ENCODE results near the gene MACO1. TPM values are rescaled to one million over a fixed set of nuclear protein-coding genes. Genes with fewer than 3 reads are reported as not detected.
A peak's percentile ranks its signal among the peaks of the same experiment; 100 is the strongest.

MACO1 gene
- total RNA-seq, 2 experiments from 2014 or later = 15.8 to 16.3 TPM

- ChIA-PET POLR2A (no interaction called here), CTCF (interaction anchor here (0.6 kb wide), 1 partner anchor 61 kb away, joined by 3 read pairs; no protein-coding TSS in a partner anchor)
- no peak overlapping the region for H3K27ac Mint-ChIP-seq
These were observed 110.7 kb downstream of the MACO1 start for GRCh38 chr1:25541425-25541824.

GRCh38 chr1:25541889-25542658 lies 111.4 kb downstream of the MACO1 start:
- H3K4me1 Mint-ChIP-seq = peaks cover 21% of the 10 kb centered on the region
- CTCF ChIA-PET = interaction anchor here (1.0 kb wide), 1 partner anchor 70 kb away, joined by 4 read pairs; no protein-coding TSS in a partner anchor
- POLR2A ChIA-PET = no interaction called here
- H3K4me3 Mint-ChIP-seq = peak overlapping the region; percentile 61
- no peak for DNase-seq
- peaks cover 8% of the 10 kb centered on the region for H3K27me3 Mint-ChIP-seq
- no peak overlapping the region for H3K27ac Mint-ChIP-seq
- peaks cover 8% of the 10 kb centered on the region for H3K36me3 Mint-ChIP-seq (ENCODE audit: low read depth)
- no peaks in the 10 kb centered on the region for H3K9me3 Mint-ChIP-seq

More at GRCh38 chr1:25541425-25541824, 110.7 kb downstream of the MACO1 start:
- peaks cover 14% of the 10 kb centered on the region for H3K27me3 Mint-ChIP-seq
- DNase-seq = no peak
- peaks cover 5% of the 10 kb centered on the region for H3K36me3 Mint-ChIP-seq (ENCODE audit: low read depth)
- H3K4me3 Mint-ChIP-seq = no peak overlapping the region
- H3K9me3 Mint-ChIP-seq = no peaks in the 10 kb centered on the region
- peaks cover 17% of the 10 kb centered on the region for H3K4me1 Mint-ChIP-seq

- Mint-ChIP-seq H3K4me3 (peak overlapping the region; percentile 61), H3K36me3 (ENCODE audit: low read depth) (peaks cover 8% of the 10 kb centered on the region), H3K27ac (peak overlapping the region; percentile 40), H3K4me1 (peaks cover 26% of the 10 kb centered on the region), H3K27me3 (peaks cover 7% of the 10 kb centered on the region), H3K9me3 (no peaks in the 10 kb centered on the region)
- ChIA-PET POLR2A (interaction anchor here (0.9 to 1.5 kb wide), 6 partner anchors 22 to 362 kb away, joined by 3 to 6 read pairs (median 4); partner anchors contain the start of gene MACO1), CTCF (interaction anchor here (1.0 kb wide), 1 partner anchor 69 kb away, joined by 4 read pairs; no protein-coding TSS in a partner anchor)
- no peak for DNase-seq
These were observed 112.3 kb downstream of the MACO1 start for GRCh38 chr1:25543005-25543424.

- H3K27ac Mint-ChIP-seq = peak within 1 kb of the TSS; percentile 40
- no peaks in the 10 kb centered on the region for H3K9me3 Mint-ChIP-seq
- H3K27me3 Mint-ChIP-seq = peaks cover 6% of the 10 kb centered on the region
- peaks cover 8% of the 10 kb centered on the region for H3K36me3 Mint-ChIP-seq (ENCODE audit: low read depth)
- CTCF ChIA-PET = interaction anchor here (0.6 to 1.0 kb wide), 2 partner anchors 69 to 255 kb away, joined by 3 to 4 read pairs; no protein-coding TSS in a partner anchor
- DNase-seq = peak; percentile 67
- peaks cover 32% of the 10 kb centered on the region for H3K4me1 Mint-ChIP-seq
- POLR2A ChIA-PET = interaction anchor here (0.9 to 1.5 kb wide), 7 partner anchors 21 to 361 kb away, joined by 3 to 6 read pairs (median 3); partner anchors contain the start of gene MACO1
- peak within 1 kb of the TSS; percentile 75 for H3K4me3 Mint-ChIP-seq
These were observed 112.9 kb downstream of the MACO1 start, which contains the start of gene LDLRAP1 for GRCh38 chr1:25543425-25544242. Gene LDLRAP1 (plus strand): TSS chr1:25543606. CDS start chr1:25543699, 93 bp downstream.

- POLR2A ChIA-PET = interaction anchor here (0.9 to 1.5 kb wide), 4 partner anchors 21 to 311 kb away, joined by 3 to 6 read pairs (median 5); partner anchors contain the start of gene MACO1
- peak overlapping the region; percentile 75 for H3K4me3 Mint-ChIP-seq
These were observed 113.6 kb downstream of the MACO1 start for GRCh38 chr1:25544243-25544764.

GRCh38 chr1:25544819-25545218 lies 114.1 kb downstream of the MACO1 start:
- ChIA-PET POLR2A (no interaction called here), CTCF (no interaction called here)
- H3K36me3 Mint-ChIP-seq (ENCODE audit: low read depth) = peaks cover 8% of the 10 kb centered on the region
- H3K4me3 Mint-ChIP-seq = peak overlapping the region; percentile 75
- no peaks in the 10 kb centered on the region for H3K9me3 Mint-ChIP-seq
- DNase-seq = no peak
- peaks cover 43% of the 10 kb centered on the region for H3K4me1 Mint-ChIP-seq
- H3K27ac Mint-ChIP-seq = no peak overlapping the region
- peaks cover 6% of the 10 kb centered on the region for H3K27me3 Mint-ChIP-seq

More at GRCh38 chr1:25544243-25544764, 113.6 kb downstream of the MACO1 start:
- H3K4me1 Mint-ChIP-seq = peaks cover 38% of the 10 kb centered on the region
- no peak for DNase-seq
- H3K9me3 Mint-ChIP-seq = no peaks in the 10 kb centered on the region
- H3K36me3 Mint-ChIP-seq (ENCODE audit: low read depth) = peaks cover 8% of the 10 kb centered on the region
- no peak overlapping the region for H3K27ac Mint-ChIP-seq
- H3K27me3 Mint-ChIP-seq = peaks cover 6% of the 10 kb centered on the region
- CTCF ChIA-PET = no interaction called here

- no peak for DNase-seq
- ChIA-PET POLR2A (interaction anchor here (1.1 to 2.0 kb wide), 3 partner anchors 9 to 20 kb away, joined by 3 to 8 read pairs (median 6); no protein-coding TSS in a partner anchor), CTCF (no interaction called here)
- Mint-ChIP-seq H3K27ac (no peak overlapping the region), H3K27me3 (peaks cover 6% of the 10 kb centered on the region), H3K9me3 (no peaks in the 10 kb centered on the region), H3K4me1 (peaks cover 53% of the 10 kb centered on the region), H3K36me3 (ENCODE audit: low read depth) (peaks cover 13% of the 10 kb centered on the region), H3K4me3 (peak overlapping the region; percentile 75)
These were observed 115.1 kb downstream of the MACO1 start for GRCh38 chr1:25545767-25546166.

- peaks cover 6% of the 10 kb centered on the region for H3K27me3 Mint-ChIP-seq
- CTCF ChIA-PET = interaction anchor here (1.0 kb wide), 1 partner anchor 34 kb away, joined by 3 read pairs; no protein-coding TSS in a partner anchor
- POLR2A ChIA-PET = interaction anchor here (1.1 to 2.0 kb wide), 3 partner anchors 9 to 19 kb away, joined by 3 to 8 read pairs (median 6); no protein-coding TSS in a partner anchor
These were observed 115.5 kb downstream of the MACO1 start for GRCh38 chr1:25546193-25546592.

GRCh38 chr1:25548601-25549000 lies 117.9 kb downstream of the MACO1 start:
- no peak overlapping the region for H3K4me3 Mint-ChIP-seq
- H3K4me1 Mint-ChIP-seq = peaks cover 78% of the 10 kb centered on the region
- H3K36me3 Mint-ChIP-seq (ENCODE audit: low read depth) = peaks cover 19% of the 10 kb centered on the region
- DNase-seq = no peak
- POLR2A ChIA-PET = interaction anchor here (1.0 to 3.0 kb wide), 7 partner anchors 11 to 271 kb away, joined by 4 to 33 read pairs (median 9); partner anchors contain the start of gene MTFR1L
- H3K9me3 Mint-ChIP-seq = no peaks in the 10 kb centered on the region
- H3K27ac Mint-ChIP-seq = peak overlapping the region; percentile 94
- H3K27me3 Mint-ChIP-seq = peaks cover 2% of the 10 kb centered on the region
- CTCF ChIA-PET = interaction anchor here (0.7 to 2.2 kb wide), 5 partner anchors 8 to 298 kb away, joined by 3 to 13 read pairs (median 5); no protein-coding TSS in a partner anchor

More at GRCh38 chr1:25546193-25546592, 115.5 kb downstream of the MACO1 start:
- no peak for DNase-seq
- Mint-ChIP-seq H3K4me1 (peaks cover 57% of the 10 kb centered on the region), H3K9me3 (no peaks in the 10 kb centered on the region), H3K4me3 (no peak overlapping the region), H3K36me3 (ENCODE audit: low read depth) (peaks cover 15% of the 10 kb centered on the region), H3K27ac (no peak overlapping the region)

GRCh38 chr1:25549273-25550154 lies 118.8 kb downstream of the MACO1 start:
- peaks cover 80% of the 10 kb centered on the region for H3K4me1 Mint-ChIP-seq
- H3K9me3 Mint-ChIP-seq = no peaks in the 10 kb centered on the region
- H3K27me3 Mint-ChIP-seq = peaks cover 1% of the 10 kb centered on the region
- peak; percentile 90 for DNase-seq
- ChIA-PET CTCF (interaction anchor here (0.6 to 2.6 kb wide), 13 partner anchors 8 to 439 kb away, joined by 3 to 14 read pairs (median 3); no protein-coding TSS in a partner anchor), POLR2A (interaction anchor here (1.0 to 3.0 kb wide), 11 partner anchors 9 to 271 kb away, joined by 3 to 33 read pairs (median 6); partner anchors contain the start of gene MTFR1L)
- peak overlapping the region; percentile 45 for H3K4me3 Mint-ChIP-seq
- peaks cover 20% of the 10 kb centered on the region for H3K36me3 Mint-ChIP-seq (ENCODE audit: low read depth)
- peak overlapping the region; percentile 94 for H3K27ac Mint-ChIP-seq

All from activated CD4-positive, alpha-beta memory T cell treated with anti-CD3 and anti-CD28 coated beads, Interleukin-2, amount 10 ng/mL, durations not matched to agents 7 days and 5 days (primary cell).